SU-DHL-6 (cell line): ENCODE measurements around the gene STAT5A.

Experiments used
- H2AFZ ChIP-seq: fragments of 200-600 bp; sonication (generic); 2 replicates; pipeline ENCODE4 v1.6.1; 2014; ENCODE audit warnings: low read depth, mild to moderate bottlenecking, moderate library complexity, mixed read lengths, antibody characterized with exemption, low read length; ENCODE audit not compliant: severe bottlenecking
- H3F3A ChIP-seq: fragments of 200-600 bp; shearing (Covaris generic); 2 replicates; pipeline ENCODE4 v1.6.0; 2016; ENCODE audit warnings: antibody characterized with exemption, mild to moderate bottlenecking; ENCODE audit not compliant: insufficient read depth
- H3K27ac ChIP-seq: fragments of 200-600 bp; sonication (generic); 2 replicates; pipeline ENCODE4 v1.5.1; 2016; ENCODE audit warnings: low read depth, mild to moderate bottlenecking, low read length, moderate library complexity, mixed read lengths
- H3K27me3 ChIP-seq: fragments of 200-600 bp; sonication (generic), shearing (Covaris generic); 2 replicates; pipeline ENCODE4 v1.6.0; 2014; ENCODE audit warnings: mild to moderate bottlenecking, low read length
- H3K36me3 ChIP-seq: fragments of 200-600 bp; sonication (generic); 2 replicates; pipeline ENCODE4 v1.6.1; 2014; ENCODE audit warnings: mild to moderate bottlenecking, low read length, mixed read lengths
- H3K4me2 ChIP-seq: fragments of 300-600, 200-600 bp; shearing (Covaris generic), sonication (generic); 2 replicates; pipeline ENCODE4 v1.6.0; 2014; ENCODE audit warnings: low read length, low read depth, mild to moderate bottlenecking; ENCODE audit not compliant: poor library complexity, severe bottlenecking
- H3K4me3 ChIP-seq: fragments of 200-600 bp; sonication (generic); 2 replicates; pipeline ENCODE4 v1.5.1; 2014; ENCODE audit warnings: antibody characterized with exemption, low read length, mild to moderate bottlenecking, mixed read lengths; ENCODE audit not compliant: insufficient read depth, poor library complexity, severe bottlenecking
- H3K79me2 ChIP-seq: fragments of 200-600 bp; sonication (generic); 2 replicates; pipeline ENCODE4 v1.6.1; 2014; ENCODE audit warnings: mild to moderate bottlenecking, low read length, moderate library complexity; ENCODE audit not compliant: insufficient read depth
- H3K9ac ChIP-seq: fragments of 200-600 bp; sonication (generic); 2 replicates; pipeline ENCODE4 v1.7.0; 2014; ENCODE audit warnings: mild to moderate bottlenecking, low read length
- H3K9me2 ChIP-seq: fragments of 200-600 bp; sonication (generic); replicated peaks from 2 replicates; pipeline ENCODE4 v1.6.1; 2014; ENCODE audit warnings: low read length; ENCODE audit not compliant: insufficient read depth
- H3K9me3 ChIP-seq: fragments of 200-600 bp; sonication (generic); 2 replicates; pipeline ENCODE4 v1.6.1; 2014; ENCODE audit warnings: low read length, mixed read lengths; ENCODE audit not compliant: insufficient read depth
- H4K20me1 ChIP-seq: fragments of 200-600 bp; sonication (generic); 2 replicates; pipeline ENCODE4 v1.6.1; 2014; ENCODE audit warnings: low read depth, mild to moderate bottlenecking, antibody characterized with exemption, low read length, moderate library complexity, mixed read lengths
- CTCF ChIP-seq: fragments of 200-600 bp; sonication (generic); IDR thresholded peaks from one replicate; pipeline ENCODE4 v1.5.1; 2017; ENCODE audit warnings: antibody characterized with exemption, mild to moderate bottlenecking, low read length, moderate library complexity; ENCODE audit not compliant: insufficient read depth, poor library complexity, severe bottlenecking
- EZH2phosphoT487 ChIP-seq: fragments of 200-600 bp; sonication (generic), shearing (Covaris generic); conservative IDR thresholded peaks from 2 replicates; pipeline ENCODE4 v1.6.1; 2018; ENCODE audit warnings: mild to moderate bottlenecking, antibody characterized with exemption, low read length, moderate library complexity, mixed read lengths

The STAT5A gene

GRCh38 chr17:42266462-42266861 lies 21.8 kb upstream of the STAT5A start:
- H3K36me3 ChIP-seq, result no peaks in the 10 kb centered on the region
- no peak overlapping the region for H3K27ac ChIP-seq
- no peak overlapping the region for H3K4me2 ChIP-seq
- H3K79me2 ChIP-seq, result no peaks in the 10 kb centered on the region
- no peak overlapping the region for H2AFZ ChIP-seq
- H3K4me3 ChIP-seq, result no peak overlapping the region
- no peaks in the 10 kb centered on the region for H3K27me3 ChIP-seq
- no peaks in the 10 kb centered on the region for H3K9me3 ChIP-seq
- TF ChIP-seq EZH2phosphoT487 (no peak), CTCF (no peak)
- no peaks in the 10 kb centered on the region for H3K9me2 ChIP-seq
- H4K20me1 ChIP-seq, result no peaks in the 10 kb centered on the region
- no peak overlapping the region for H3K9ac ChIP-seq
- H3F3A ChIP-seq, result no peaks in the 10 kb centered on the region; the same call in 1 of the 2 replicates

- H3K9me3 ChIP-seq, result no peaks in the 10 kb centered on the region
- no peaks in the 10 kb centered on the region for H3K9me2 ChIP-seq
- no peaks in the 10 kb centered on the region for H3K36me3 ChIP-seq
- no peak overlapping the region for H3K4me2 ChIP-seq
- no peaks in the 10 kb centered on the region for H3K79me2 ChIP-seq
- no peak overlapping the region for H3K27ac ChIP-seq
- no peak overlapping the region for H2AFZ ChIP-seq
- H3K9ac ChIP-seq, result no peak overlapping the region
- no peak overlapping the region for H3K4me3 ChIP-seq
- H4K20me1 ChIP-seq, result no peaks in the 10 kb centered on the region
- no peaks in the 10 kb centered on the region for H3K27me3 ChIP-seq
- TF ChIP-seq EZH2phosphoT487 (no peak), CTCF (no peak)
- no peaks in the 10 kb centered on the region; the same call in 1 of the 2 replicates for H3F3A ChIP-seq
Observed at GRCh38 chr17:42266918-42267766, 21.2 kb upstream of the STAT5A start.

GRCh38 chr17:42268236-42268635 lies 20.1 kb upstream of the STAT5A start:
- no peaks in the 10 kb centered on the region for H4K20me1 ChIP-seq
- no peaks in the 10 kb centered on the region for H3K9me2 ChIP-seq
- TF ChIP-seq CTCF, result no peak
- TF ChIP-seq EZH2phosphoT487, result no peak
- no peak overlapping the region for H3K9ac ChIP-seq
- no peak overlapping the region for H3K27ac ChIP-seq
- no peak overlapping the region for H2AFZ ChIP-seq
- no peaks in the 10 kb centered on the region for H3F3A ChIP-seq
- H3K4me2 ChIP-seq, result no peak overlapping the region
- no peaks in the 10 kb centered on the region for H3K79me2 ChIP-seq
- no peaks in the 10 kb centered on the region for H3K27me3 ChIP-seq
- no peaks in the 10 kb centered on the region for H3K36me3 ChIP-seq
- H3K4me3 ChIP-seq, result no peak overlapping the region
- no peaks in the 10 kb centered on the region for H3K9me3 ChIP-seq
